Astrocyte of the hippocampus (primary cell): ENCODE results near the gene SLC25A29.

Experiments used
- DNase-seq: peaks from one replicate; pipeline ENCODE4 v3.0.0; 2011; ENCODE audit warnings: low read depth, low spot score

The SLC25A29 gene

DNA sequence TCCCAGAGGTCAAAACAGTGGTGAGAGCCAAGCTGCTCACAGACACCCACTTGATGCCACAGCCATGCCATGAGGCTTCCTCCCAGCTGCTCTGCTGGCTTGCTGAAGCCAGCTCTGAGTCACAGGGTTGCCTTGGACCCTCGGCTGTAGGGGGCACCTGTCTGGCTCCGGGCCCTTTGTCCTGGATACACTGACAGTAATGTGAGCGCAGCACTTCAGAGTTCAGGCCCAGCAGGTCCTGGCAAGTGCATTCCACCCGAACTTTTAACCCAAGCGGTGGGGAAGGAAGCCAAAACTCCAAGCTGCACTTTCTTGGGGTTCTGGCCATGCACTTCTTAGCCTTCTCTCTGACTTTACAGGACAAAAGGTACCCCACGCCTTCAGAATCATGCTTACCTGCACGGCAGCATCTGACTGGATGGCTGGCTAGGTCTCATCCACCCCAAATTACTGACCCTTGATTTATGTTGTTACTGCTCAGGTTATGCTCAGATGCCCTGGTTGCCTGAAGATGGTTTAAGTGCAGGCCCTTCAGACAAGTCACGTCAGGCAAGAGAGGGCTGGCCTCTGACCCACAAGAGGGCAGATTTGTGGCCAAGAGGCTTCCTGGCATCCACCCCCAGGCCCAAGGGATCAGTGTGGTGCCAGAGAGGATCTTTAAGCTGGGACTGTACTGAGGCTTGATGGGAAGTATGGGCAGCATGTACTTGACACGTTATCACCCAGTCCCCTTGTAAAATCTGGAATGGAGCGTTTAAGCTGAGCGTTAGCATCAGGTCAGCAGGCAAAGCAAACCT, 24.8 kb downstream of the SLC25A29 start:
- DNase-seq: peak; percentile 20

DNA sequence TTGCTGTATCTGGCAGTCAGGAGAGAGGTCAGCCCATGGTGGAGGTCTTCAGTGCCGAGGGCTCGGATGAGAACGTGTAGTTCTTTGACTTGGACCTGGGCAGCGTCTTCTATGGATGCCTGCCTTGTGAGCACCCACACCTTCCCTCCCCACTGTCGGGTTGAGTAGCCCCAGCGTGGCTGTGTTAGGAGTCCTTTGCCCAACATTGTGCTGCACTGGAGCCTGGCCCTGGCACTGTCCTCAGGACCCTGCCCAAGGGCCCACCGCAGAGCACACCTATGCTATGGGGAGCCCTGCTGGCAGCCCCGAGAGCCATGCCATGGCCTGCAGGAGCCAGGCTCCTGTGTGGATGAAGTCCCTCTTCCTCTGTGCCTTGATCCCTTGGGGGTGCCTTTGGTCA, 26.7 kb downstream of the SLC25A29 start:
- DNase-seq: no peak

- no peak for DNase-seq
Measured at GRCh38 chr14:100279133-100279532, 27.1 kb downstream of the SLC25A29 start.

- peak; percentile 78 for DNase-seq
Measured at GRCh38 chr14:100278702-100279101, 27.5 kb downstream of the SLC25A29 start.

DNA sequence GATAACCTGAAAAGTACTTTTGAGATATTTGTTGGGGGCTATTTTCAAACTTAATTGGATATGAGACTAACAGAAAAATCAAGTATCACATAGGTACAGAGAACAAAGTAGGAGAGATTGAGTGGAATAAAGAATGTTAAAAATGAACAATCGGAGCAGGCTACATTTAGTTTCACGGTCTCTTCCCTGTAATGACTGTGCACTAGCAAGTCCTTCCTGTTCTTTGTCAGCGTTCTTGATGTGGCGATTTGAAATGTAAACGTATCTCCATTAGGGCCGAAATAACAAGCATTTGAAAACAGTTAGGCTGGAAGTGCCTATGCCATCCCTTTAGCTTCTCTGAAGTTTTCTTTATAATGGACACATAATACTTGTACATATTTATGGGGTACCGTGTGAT, 31.0 kb downstream of the SLC25A29 start:
- no peak for DNase-seq

DNA sequence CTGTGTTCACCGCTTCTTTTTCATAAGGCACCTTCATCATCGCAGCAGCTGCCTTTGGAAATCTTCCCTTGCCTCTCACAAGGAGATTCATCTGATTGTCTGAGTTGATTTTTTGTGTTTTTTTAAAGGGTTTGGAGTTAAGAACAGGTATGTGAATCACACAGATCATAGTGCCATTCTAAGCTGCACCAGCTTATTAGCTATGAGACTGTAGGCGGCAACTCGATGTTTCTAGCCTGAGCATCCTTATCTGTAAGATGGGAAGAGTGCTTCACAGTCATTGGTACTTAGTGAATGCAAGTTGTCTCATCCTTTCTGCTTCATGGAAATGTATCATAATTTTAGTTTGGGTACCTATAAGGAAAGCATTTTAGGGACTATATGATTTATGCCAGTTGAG, 32.0 kb downstream of the SLC25A29 start:
- DNase-seq: no peak

- DNase-seq: peak; percentile 43
Measured at GRCh38 chr14:100271247-100271939, 34.9 kb downstream of the SLC25A29 start.

- no peak for DNase-seq
Measured at GRCh38 chr14:100268591-100269207, 37.5 kb downstream of the SLC25A29 start.

DNA sequence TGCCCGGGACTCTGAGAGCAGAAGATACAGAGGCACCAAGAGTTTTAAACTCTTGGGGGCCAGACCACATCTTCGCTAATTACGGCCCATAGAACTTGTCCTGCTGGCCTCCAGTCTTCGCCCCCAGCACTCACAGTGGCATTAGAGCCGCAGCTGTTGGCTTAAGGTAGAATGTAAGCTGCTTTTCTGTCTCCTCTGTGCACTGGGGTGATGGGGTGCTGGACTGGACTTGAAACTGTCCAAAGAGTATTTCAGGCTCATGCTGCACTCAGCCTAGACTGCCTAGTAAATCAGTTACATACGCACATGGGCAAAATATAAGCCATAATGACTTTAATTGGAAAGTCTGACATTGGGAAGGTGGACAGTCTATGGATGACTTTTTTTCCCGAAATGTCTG, 38.3 kb downstream of the SLC25A29 start:
- DNase-seq: no peak

DNA sequence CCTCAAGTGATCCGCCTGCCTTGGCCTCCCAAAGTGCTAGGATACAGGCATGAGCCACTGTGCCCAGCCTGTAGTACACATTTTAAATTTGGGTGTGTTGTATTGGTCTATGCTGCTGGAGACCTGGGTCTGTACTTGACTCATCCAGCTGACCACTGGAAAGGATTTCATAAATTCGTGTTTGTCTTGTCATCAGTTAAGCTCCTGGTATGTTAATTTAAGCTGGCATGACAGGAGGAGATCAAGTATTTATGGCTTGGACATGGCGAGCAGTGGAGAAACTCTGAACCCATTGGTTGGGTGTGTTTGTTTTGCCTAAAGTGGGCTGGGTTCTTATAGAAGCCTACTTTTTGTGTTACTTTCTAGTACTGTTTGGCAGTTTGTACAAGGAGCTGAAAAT, 43.1 kb downstream of the SLC25A29 start:
- peak; percentile 27 for DNase-seq

DNA sequence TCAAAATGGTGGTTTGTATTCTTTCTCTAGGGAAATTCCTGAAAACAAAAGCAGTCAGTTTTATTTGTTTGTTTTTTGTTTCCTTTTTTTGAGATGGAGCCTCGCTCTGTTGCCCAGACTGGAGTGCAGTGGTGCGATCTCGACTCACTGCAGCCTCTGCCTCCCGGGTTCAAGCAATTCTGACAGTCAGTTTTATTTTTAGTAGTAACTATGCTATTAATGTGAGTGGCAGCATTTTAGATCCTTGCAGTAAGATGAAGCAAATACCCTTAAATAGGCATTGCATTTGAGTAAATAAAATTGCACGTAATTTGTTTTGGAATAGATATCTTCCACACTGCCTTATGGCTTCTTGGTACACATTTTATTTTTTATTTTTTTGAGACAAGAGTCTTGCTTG, 43.7 kb downstream of the SLC25A29 start:
- DNase-seq: no peak

GRCh38 chr14:100261621-100262020, 44.6 kb downstream of the SLC25A29 start:
- DNase-seq: no peak

GRCh38 chr14:100256339-100256895, 49.8 kb downstream of the SLC25A29 start:
- no peak for DNase-seq

GRCh38 chr14:100252684-100253083, 53.6 kb downstream of the SLC25A29 start:
- DNase-seq: no peak

- no peak for DNase-seq
Measured at GRCh38 chr14:100250732-100251465, 55.3 kb downstream of the SLC25A29 start.

DNA sequence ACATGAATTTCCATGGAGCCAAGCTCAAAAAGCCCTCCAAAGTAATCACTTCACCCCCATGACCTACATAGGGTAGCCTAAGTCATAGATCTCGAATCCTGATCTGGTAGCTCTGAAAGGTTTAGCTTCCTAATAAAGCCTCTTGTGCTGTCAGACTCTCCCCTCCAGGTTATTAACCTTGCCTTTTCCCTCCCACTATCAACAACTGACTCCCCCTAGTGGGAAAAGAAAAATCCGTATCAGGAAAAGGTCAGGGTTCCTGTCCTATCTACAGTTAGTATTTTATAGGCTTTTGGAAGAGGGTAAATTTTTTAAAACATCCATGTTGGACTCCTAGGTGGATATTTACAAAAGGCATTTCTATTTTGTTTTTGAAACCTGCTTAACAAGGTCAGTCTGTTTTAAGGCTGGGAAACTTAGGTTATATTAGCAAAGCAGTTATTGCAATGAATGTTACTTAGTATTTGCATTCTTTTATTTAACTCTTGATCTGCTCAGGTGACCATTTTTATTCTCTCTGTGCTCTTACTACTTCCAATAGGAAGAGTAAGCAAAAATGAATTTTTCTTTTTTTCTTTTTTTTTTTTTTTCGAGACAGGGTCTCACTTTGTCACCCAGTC, 59.3 kb downstream of the SLC25A29 start:
- DNase-seq: peak; percentile 57

DNA sequence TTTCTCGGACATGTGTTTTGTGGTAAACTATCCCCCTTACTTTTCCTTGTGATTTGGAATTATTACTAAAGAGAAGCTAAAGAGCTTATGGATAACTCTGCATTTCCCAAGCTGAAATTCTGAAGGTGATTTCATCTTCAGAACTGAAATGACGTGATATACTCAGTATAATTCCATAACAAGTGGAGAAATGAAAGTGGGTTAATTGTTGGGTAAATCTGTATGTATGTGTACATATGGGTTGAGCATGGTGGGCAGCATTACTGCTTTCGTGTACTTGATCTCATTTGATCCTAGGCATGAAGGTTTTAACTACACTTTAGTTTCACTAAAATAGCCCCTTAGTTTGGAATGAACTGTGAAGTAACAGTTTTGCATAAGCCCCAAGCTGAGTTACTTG, 63.2 kb downstream of the SLC25A29 start:
- DNase-seq: no peak

- DNase-seq: peak; percentile 22
Measured at GRCh38 chr14:100241279-100241678, 65.0 kb downstream of the SLC25A29 start.
